Measurements from ENCODE around the gene GRK7. TPM values are rescaled to one million over a fixed set of nuclear protein-coding genes. Genes with fewer than 3 reads are reported as not detected.
"Not testable (repeated sequence)": the region's sequence is repeated elsewhere in the genome, so short reads cannot be mapped to it uniquely, and the experiment has no call there.

Gene GRK7
- total RNA-seq, 4 donors from 2014 or later = 0.16 TPM; not detected in 3

DNA sequence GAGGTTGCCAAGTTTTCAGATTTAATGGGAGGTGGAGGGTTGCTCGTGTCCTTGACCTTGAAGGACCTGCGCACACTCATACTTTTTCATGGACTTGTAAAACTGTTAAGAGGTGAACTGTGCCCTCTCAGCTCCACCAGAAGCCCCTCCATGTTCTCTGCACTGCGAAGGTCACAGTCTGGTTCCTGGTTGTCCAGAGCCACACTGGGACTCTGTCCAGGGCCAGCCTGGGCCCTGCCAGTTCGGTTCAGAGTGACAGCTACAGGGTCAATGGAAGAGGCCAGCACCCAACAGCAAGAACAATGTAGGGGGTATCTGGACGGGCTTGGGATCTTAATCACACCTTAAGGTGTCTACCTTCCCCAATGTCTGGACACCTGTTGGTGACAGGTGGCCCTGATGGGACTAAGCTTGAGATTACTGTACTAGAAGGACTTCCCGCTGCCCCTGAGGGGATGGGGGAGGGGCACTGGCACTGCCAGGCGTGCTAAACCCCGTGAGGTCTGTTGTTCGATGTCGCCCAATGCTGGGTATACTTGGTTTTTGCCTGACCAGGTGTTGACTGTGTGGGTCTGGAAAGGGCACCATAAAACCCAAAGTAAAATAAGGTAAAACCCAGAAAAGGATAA lies 34.7 kb downstream of the GRK7 start:
- Histone ChIP-seq H3K27ac (peak overlapping the region; percentile 81 to 89 (median 88)), H3K9me3 (no peaks in the 10 kb centered on the region), H3K4me3 (peak overlapping the region; percentile 5 to 52 (median 25)), H3K36me3 (no peaks in the 10 kb centered on the region), H3K4me1 (peaks cover 15 to 29% (median 22%) of the 10 kb centered on the region in 4 donors), H3K27me3 (no peaks in the 10 kb centered on the region)
- WGBS, 2 donors (ENCODE audit: low coverage in 1 of 2) = 78 to 80% methylated on average over 1 to 10 of the region's 10 CpGs
- no peak for TF ChIP-seq POLR2AphosphoS5 (IDR thresholded peaks at IDR 0.05)
- DNase-seq = no peak
- intact Hi-C loops (cut with DNase I; ENCODE audit: low total_unique reads) = no loop called here
- in situ Hi-C loops (cut with MboI; ENCODE audit: low pct_ligation_motif_present in 1 of 4, low pct_unique_long_range_greater_than_20kb in 1 of 4, low sequenced_read_pairs in 3 of 4) = no loop called here

DNA sequence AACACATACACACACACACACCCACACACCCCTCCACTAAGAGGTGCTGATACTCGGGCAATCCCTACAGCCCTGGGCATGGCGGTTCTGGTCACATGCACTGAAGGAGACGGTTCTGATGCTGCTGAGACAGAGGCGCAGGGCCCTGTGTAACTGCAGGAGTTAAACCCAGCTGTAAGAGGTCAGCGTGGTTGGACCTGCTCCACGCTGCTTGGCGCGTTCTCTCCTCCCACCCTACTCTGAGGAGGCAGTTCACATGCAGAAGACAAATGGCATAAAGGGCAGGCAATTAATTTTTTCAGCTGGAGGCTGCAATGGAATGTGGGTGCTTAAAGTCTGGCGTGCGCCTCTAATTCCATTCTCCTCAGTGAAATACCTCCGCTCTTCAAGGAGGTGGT lies 35.2 kb downstream of the GRK7 start:
- Histone ChIP-seq H3K9me3 (no peaks in the 10 kb centered on the region), H3K4me3 (no peak overlapping the region), H3K36me3 (no peaks in the 10 kb centered on the region), H3K4me1 (peaks cover 15 to 29% (median 22%) of the 10 kb centered on the region in 4 donors), H3K27me3 (no peaks in the 10 kb centered on the region), H3K27ac (peak overlapping the region; percentile 81 to 89 (median 88))
- TF ChIP-seq POLR2AphosphoS5 (IDR thresholded peaks at IDR 0.05) = no peak
- no peak for TF ChIP-seq EP300 (IDR thresholded peaks at IDR 0.05; ENCODE audit: low read depth)
- no peak for TF ChIP-seq POLR2A (IDR thresholded peaks at IDR 0.05)
- TF ChIP-seq CTCF (IDR thresholded peaks at IDR 0.05) = no peak
- peak; percentile 16 for DNase-seq
- intact Hi-C loops (cut with DNase I; ENCODE audit: low total_unique reads) = no loop called here
- WGBS, 2 donors (ENCODE audit: low coverage in 1 of 2) = 74% methylated on average over 11 of the region's 11 CpGs; no CpG with 5 or more reads in 1 of the 2 donors
- in situ Hi-C loops (cut with MboI; ENCODE audit: low pct_ligation_motif_present in 1 of 4, low pct_unique_long_range_greater_than_20kb in 1 of 4, low sequenced_read_pairs in 3 of 4) = no loop called here

DNA sequence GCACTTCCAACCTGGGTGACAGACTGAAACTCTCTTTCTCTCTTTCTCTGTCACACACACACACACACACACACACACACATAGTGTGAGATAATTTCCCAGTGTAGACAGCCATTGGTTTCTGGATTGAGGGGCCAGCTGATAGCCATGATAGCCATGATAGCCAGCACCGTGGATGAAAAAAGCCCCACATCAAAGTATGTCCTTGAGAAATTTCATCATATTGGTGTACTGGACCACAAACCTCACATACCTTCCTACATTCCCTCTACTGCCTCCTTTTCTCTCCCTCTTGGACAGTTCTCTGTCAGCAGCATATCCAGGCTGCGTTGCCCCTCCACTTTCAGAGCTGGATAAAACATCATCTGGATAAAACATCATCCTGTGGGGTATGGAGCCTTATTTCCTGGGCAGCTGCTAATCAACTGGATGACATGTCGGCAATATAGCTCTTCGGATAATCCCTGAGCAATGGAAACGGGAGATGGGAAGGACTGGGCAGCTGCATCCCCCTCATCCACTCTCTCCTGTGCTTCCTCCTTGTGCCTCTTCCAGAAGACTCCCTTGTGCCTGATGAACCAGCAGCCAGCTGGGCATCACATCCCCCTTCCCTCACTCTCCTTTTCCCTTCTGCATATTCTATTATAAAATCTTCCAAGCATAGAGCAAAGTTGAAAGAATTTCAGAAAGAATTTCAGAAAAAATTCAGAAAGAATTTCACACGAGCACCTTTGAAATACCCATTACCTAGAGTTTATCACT lies 39.3 kb downstream of the GRK7 start:
- Histone ChIP-seq H3K4me3 (no peak overlapping the region), H3K36me3 (no peaks in the 10 kb centered on the region), H3K27ac (no peak overlapping the region), H3K27me3 (no peaks in the 10 kb centered on the region), H3K4me1 (peaks cover 6 to 15% (median 14%) of the 10 kb centered on the region in 4 donors), H3K9me3 (no peaks in the 10 kb centered on the region)
- TF ChIP-seq POLR2AphosphoS5 (IDR thresholded peaks at IDR 0.05) = no peak
- no peak for TF ChIP-seq EP300 (IDR thresholded peaks at IDR 0.05; ENCODE audit: low read depth)
- TF ChIP-seq CTCF (IDR thresholded peaks at IDR 0.05) = no peak
- TF ChIP-seq POLR2A (IDR thresholded peaks at IDR 0.05) = no peak
- in situ Hi-C loops (cut with MboI; ENCODE audit: low pct_ligation_motif_present in 1 of 4, low pct_unique_long_range_greater_than_20kb in 1 of 4, low sequenced_read_pairs in 3 of 4) = no loop called here
- no peak for DNase-seq
- WGBS, 2 donors (ENCODE audit: low coverage in 1 of 2) = 89% methylated on average over 4 to 6 of the region's 6 CpGs
- intact Hi-C loops (cut with DNase I; ENCODE audit: low total_unique reads) = no loop called here

DNA sequence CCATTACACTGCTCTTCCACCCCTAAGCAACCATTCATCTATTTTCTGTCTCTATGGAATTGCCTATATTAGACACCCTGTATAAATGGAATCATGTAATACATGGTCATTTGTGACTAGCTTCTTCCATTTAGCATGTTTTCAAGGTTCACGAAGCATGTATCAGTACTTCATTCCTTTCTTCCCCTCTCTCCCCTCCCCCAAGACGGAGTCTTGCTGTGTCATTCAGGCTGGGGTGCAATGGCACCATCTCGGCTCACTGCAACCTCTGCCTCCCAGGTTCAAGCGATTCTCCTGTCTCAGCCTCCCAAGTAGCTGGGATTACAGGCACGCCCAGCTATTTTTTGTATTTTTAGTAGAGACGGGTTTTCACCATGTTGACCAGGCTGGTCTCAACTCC lies 40.3 kb downstream of the GRK7 start:
- H3K4me1 ChIP-seq; intact Hi-C loops (cut with DNase I; ENCODE audit: low total_unique reads); H3K27me3 ChIP-seq; H3K4me3 ChIP-seq; H3K27ac ChIP-seq; DNase-seq; H3K9me3 ChIP-seq; H3K36me3 ChIP-seq; in situ Hi-C loops (cut with MboI; ENCODE audit: low pct_ligation_motif_present in 1 of 4, low pct_unique_long_range_greater_than_20kb in 1 of 4, low sequenced_read_pairs in 3 of 4): not testable (repeated sequence)
- WGBS, 2 donors (ENCODE audit: low coverage in 1 of 2) = 84 to 90% methylated on average over 6 of the region's 6 CpGs

- 91 to 92% methylated on average over 2 of the region's 2 CpGs for WGBS, 2 donors (ENCODE audit: low coverage in 1 of 2)
- H3K27me3 ChIP-seq = no peaks in the 10 kb centered on the region
- H3K27ac ChIP-seq = no peak overlapping the region
- no peak for DNase-seq
- TF ChIP-seq POLR2A (IDR thresholded peaks at IDR 0.05) (no peak), POLR2AphosphoS5 (IDR thresholded peaks at IDR 0.05) (no peak), EP300 (IDR thresholded peaks at IDR 0.05; ENCODE audit: low read depth) (no peak), CTCF (IDR thresholded peaks at IDR 0.05) (no peak)
- intact Hi-C loops (cut with DNase I; ENCODE audit: low total_unique reads) (no loop called here), in situ Hi-C loops (cut with MboI; ENCODE audit: low pct_ligation_motif_present in 1 of 4, low pct_unique_long_range_greater_than_20kb in 1 of 4, low sequenced_read_pairs in 3 of 4) (no loop called here)
- H3K9me3 ChIP-seq = no peaks in the 10 kb centered on the region
- no peaks in the 10 kb centered on the region for H3K4me1 ChIP-seq
- H3K36me3 ChIP-seq = no peaks in the 10 kb centered on the region
- no peak overlapping the region for H3K4me3 ChIP-seq
Measured at GRCh38 chr3:141804447-141804777, 41.2 kb downstream of the GRK7 start.

Data from transverse colon (tissue), 4 donors.